Measurements from ENCODE around the gene ASIC2.

Gene ASIC2

DNA sequence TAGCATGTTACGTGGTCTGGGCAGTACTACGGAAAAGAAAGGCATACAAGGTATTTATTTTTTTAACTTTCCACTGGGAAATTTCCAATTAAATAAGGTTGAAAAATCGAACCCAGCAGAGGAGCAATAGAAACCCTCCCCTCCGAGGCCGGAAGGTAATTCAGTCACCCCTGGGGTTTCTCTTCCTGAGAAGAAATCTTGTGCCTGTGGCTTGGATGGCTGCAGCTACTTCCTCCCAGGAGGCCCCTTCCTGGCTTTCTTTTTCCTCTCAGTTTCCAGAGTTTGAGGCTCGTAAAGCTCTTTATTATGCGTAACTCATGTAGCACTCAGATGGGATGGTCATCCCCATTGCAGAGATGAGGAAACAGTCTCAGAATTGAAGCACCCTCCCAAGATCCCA is 140.3 kb downstream of the ASIC2 start:
- DNase-seq, result no peak

DNA sequence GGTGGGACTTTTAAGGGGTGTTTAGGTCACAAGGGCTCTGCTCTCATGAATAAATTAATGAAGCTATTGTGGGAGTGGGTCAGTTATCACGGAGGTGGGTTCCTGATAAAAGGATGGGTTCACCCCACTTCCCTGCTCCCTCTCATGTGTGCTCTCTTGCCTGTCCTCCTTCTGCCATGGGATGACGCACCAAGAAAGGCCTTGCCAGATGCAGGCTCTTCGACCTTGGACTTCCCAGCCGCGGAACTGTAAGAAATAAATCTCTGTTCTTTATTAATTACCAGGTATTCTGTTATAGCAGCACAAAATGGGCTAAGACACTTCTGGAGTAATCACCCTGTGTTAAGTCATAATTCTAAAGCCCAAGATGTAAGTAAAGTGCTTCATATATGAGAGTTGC is 141.5 kb downstream of the ASIC2 start:
- no peak for DNase-seq

DNA sequence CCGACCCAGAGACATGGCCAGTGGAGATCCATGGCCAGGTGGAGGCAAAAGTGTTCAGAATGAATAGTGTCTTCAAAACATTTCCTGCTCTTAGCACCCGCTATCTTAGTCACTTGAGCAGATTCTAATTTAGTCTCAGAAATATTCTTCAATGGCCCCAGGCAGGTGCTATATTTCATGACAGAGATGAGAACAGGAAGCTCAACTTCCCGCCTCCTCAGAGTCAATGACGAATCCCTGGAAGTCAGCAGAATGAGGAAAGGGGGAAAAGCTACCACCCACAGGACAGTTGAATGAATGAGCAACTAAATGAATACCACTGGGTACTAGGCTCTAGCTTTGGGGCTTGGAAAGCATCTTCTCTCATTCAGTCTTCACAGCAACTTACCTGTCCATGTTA is 147.2 kb downstream of the ASIC2 start:
- DNase-seq, result no peak

DNA sequence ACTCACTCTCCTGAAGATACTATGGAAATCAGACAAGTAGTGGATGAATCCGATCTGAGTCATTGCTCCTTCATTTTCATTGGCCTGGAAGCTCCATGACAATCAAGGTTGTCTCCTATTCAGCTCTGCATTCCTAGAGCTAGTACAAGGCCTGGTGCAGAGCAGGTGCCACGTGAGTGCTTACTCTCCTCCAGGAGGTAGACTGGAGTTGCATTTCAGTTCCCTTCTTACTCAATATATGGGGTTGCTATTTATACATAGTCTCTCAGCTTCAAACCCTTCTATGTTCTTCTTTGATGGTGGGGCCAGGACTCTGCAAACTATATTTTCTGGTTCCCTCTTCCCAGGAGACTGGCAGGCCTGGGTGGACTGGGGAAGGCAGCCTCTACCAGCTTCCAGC is 148.3 kb downstream of the ASIC2 start:
- no peak for DNase-seq

DNA sequence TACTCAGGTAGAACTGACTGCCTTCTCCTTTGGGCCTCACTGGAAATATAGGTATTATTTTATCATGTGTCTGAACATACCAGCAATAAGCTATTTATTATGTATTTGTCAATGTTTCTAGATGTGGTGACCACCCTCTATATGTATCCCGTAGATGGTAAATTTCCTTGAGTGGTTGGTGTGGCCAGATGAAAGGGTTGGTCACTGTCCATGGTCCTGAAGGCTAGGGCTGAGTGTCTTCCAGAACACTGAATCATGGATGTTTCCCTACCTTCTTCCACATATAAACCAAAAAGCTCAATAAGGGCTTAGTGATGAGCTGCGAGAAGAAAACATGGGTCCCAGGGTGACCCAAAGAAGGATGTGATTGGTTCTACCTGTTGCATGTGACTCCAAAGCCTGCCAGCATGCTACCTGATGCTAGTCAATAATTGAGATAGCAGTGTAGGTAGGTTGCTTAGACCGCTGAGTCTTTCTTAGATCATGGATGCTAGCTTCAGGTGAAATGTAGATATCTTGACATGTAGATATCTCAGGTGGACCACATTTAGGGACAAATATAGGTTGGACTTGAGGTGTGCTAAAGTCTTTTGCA is 150.3 kb downstream of the ASIC2 start:
- DNase-seq, result no peak

DNA sequence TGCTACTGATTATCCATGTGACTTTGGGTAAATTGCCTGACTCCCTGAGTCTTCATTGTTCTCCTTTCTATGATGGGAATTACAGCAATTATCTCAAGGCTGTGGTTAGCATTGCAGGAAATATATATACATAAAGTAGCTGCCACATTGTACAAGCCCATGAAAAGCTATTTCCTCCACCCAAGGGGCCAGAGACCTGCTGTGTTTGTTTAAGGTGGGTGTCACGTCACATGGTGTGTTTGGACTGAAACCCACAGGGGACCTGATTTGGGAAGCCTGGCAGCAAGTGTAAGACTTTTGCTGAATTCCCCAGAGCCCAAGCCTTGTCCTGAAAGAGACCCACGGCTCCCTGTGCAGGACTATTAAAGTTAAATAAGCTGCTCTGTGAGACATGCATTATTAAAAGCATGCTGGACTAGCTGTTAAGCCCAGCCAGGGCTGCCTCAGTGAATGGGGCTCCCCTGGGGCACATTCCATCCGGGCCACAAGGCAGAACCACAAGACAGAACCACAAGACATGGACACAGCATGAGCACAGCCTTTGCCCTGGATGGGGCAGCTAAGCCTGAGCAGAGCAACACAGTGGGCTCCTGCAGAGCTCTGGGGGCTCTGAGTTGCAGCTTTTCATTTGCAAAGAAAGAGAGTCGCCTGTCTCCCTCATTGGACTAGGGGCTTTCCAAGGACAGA is 152.5 kb downstream of the ASIC2 start:
- no peak for DNase-seq

DNA sequence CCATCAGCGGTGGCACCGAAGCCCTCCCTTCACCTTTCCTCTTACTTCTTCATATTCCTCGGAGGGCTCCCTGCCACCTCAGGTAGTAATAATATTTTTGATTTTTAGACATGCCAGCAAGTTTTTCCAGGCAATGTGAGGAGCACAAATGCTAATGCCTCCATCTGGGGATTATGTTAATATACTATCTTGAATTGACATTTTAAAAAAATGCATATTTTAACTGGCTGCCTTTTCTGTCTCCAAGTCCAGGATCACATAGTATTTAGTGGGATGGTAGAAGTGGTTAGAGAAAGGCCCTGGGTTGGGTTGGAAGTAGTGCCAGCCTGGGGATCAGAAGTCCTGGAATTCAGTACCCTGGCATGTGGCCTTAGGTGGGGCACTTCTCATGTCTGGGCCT is 154.5 kb downstream of the ASIC2 start:
- no peak for DNase-seq

DNA sequence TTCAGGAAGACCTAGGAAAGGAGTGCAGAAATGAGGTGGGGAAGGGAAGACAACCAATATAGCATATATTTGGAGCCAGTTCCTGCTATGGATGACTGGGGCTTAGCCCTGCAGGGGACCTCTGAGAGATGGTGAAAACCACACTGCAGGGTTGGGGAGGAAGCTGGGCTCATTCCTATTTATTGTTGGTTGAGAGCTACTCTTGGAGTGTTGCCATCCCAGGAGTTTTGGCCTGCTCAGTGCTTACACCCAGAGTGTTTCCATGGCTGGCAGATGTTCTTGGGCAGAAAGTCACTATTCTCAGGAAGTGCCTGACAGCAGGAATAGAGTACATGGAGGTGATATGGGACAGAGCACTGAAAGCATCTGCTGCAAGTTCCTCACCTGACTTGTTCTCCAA is 155.7 kb downstream of the ASIC2 start:
- DNase-seq, result no peak

DNA sequence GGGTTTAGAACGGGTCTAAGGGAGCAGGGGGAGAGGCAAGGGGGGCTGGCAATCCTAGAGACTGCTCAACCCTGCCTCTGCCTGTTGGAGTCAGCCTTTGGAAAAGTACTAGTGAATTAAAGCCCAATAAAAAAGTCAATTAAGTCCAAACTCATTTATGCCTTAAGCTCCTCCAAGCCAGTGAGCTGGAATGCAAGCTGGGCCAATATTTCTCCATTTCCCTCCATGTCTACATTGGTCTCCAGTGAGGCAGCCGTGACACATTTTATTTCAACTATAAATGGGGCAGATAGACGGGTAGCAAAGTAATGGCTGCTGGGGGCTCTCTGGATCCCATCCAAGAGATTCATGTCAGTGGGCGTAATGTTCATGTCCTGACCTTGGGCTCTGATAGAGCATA is 157.4 kb downstream of the ASIC2 start:
- no peak for DNase-seq

DNA sequence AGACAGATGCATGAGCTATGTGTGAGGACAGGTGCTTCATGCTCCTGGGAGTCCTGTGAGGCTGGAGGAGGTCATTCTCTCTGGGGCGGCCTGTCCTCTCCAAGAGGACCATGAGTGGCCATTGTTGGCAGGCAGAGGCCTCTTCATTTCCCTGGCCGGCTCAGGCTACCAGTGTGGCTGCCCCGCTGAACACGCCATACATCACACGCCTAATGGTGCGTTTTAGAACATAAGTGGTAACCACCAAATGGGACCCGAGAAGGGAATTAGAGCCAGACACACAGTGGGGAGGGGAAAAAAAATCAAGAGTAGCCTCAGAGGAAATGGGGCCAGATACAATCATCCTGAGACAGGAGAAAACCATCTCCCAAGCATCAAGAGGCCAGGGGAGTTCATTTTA is 161.5 kb downstream of the ASIC2 start:
- DNase-seq, result no peak

DNA sequence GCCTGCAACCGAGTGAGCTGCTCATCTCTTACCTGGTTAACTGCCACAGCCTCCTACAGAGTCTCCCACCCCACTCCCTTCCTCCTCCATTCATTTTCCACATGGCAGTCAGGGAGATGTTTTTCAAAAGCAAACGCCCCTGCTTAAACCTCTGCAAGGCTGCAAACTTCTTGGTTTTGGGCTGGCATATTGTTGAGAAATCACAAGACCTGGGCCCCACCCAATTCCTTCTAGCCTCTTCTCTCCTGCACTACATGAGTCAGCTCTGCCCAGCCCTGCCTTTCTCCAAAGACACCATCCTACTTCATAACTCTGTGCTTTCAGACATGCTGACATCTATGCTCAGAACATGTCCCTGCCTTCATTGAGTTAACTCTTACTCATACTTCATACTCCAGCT is 165.4 kb downstream of the ASIC2 start:
- no peak for DNase-seq

DNA sequence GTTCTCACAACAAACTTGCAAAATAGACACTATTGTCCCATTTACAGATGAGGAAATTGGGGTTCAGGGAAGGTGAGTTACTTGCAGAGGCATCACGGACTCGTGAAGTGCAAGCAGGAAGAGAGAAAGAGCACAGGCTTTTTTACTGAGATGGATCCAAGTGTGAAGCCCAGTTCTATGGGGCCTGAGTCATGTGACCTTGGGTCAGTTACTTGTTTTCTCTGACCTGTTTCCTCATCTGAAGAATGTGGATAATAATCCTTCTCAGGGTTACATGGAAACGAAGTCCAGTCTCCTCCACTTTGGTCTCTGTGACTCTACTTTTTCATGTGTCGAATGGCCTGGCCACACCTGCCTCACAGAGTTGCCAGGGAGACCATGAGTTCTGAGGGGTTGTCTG is 167.0 kb downstream of the ASIC2 start:
- DNase-seq, result no peak

DNA sequence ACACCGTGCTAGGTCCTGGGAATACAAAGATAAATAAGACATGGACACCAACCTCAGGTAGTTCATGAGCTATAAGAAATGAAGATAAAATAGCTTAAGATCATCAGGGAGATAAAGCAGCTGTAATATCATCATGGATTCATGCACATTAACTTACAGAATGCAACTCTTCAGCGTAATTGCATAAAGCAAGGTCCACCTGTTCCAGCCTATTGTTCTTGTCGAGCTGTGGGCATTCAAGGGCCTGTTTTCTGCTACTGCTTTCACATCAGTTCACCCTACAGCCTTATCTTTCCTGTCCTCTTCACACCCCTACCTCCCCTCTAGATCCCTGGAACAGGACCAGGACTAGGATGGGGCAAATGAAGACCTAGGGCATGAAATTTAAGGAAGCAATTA is 167.5 kb downstream of the ASIC2 start:
- no peak for DNase-seq

DNA sequence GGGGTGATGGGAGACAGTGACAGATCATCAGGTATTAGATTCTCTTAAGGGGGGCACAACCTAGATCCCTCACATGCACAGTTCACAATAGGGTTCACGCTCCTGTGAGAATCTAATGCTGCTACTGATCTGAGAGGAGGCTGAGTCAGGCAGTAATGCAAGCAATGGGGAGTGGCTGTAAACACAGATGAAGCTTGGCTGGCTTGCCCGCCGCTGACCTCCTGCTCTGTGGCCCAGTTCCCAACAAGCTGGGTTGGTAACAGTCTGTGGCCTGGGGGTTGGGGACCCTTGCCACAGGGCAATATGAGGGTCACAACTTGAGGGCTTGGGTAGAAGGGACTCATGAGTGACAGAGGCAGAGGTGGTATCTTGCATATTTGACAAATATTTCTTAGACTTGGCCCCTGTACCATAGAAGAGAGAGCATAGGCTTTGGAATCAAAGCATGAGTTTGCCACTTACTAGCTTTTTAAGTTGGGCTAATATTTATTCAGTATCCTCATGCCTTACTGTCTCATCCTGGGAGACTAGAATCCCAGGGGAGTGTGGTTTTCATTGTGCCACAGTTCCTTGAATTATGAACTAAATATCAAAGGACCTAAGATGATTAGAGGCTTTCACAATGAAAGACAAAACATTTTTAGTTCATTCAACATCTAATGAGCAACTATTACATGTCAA is 168.1 kb downstream of the ASIC2 start:
- no peak for DNase-seq

DNA sequence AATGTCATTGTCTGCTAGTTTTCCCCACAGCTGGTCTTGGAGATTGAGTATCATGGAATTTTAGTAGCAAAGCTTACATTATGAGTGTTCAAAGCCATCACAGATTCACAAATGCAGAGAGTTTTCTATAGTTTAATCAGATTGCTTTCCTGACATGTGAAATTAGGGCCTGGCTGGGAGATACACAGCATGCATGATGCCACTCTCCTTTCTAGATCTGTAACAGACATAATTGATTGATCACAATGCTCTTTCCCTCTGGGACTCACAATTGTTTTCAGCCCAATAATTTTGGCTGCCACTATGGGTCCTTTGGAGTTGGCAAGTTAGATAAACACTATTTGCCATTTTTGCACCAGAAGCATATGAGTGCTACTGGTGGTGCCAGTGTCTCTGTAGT is 168.9 kb downstream of the ASIC2 start:
- no peak for DNase-seq

DNA sequence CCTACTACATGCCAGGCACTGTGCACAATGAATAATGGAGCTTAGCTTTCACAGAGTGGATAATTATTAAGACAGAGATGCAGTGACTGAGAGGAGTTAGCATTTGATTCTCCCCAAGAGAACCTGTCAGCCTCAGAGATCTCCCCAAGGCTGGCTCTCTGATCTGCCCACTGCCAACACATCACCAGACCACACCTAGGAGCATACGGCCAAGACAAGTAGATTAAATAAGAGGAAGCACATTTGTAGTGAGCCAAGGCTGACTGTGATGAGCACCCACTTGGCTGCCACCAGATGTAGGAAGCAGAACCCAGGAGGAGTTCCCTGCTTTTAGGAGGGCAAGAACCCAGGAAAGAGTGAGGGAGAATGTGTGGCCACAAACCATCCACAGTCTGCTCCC is 171.3 kb downstream of the ASIC2 start:
- DNase-seq, result no peak

DNA sequence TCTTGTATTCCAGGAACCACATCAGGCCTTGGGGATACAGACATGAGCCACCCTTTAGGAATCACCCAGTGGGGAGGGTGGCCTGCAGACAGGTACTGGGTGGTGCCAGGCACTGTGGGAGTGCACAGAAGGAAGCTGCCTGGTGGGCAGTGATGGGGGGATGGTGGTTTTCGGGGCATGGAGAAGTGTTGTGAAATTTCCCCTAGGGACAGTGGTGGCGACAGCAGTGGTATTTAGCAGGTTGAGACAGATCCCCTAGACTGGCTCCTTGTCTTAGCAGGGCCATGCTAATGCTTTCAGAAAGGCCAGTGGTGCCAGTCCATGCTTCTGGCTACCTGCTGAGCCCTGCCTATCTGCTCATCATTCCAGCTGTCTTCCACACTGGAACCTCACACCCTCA is 171.8 kb downstream of the ASIC2 start:
- DNase-seq, result no peak

DNA sequence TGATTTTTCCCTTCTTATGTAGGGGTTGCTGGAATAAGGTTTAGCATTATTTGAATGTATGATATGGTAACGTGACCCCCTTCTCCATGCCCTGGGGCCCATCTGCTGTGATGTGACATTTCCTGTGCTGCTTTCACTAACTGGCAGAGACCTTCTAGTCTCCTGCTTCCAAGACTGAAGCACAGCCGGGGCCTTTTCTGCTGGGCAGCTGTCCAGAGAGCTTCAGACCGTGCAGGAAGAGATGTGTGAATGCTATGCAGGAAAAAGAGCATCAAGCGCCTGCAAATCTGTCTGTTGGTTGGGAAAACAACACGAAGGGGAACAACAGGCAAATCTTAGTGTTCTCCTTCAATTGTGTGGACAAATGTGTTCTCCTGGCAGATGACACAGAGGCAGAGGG is 173.0 kb downstream of the ASIC2 start:
- no peak for DNase-seq

DNA sequence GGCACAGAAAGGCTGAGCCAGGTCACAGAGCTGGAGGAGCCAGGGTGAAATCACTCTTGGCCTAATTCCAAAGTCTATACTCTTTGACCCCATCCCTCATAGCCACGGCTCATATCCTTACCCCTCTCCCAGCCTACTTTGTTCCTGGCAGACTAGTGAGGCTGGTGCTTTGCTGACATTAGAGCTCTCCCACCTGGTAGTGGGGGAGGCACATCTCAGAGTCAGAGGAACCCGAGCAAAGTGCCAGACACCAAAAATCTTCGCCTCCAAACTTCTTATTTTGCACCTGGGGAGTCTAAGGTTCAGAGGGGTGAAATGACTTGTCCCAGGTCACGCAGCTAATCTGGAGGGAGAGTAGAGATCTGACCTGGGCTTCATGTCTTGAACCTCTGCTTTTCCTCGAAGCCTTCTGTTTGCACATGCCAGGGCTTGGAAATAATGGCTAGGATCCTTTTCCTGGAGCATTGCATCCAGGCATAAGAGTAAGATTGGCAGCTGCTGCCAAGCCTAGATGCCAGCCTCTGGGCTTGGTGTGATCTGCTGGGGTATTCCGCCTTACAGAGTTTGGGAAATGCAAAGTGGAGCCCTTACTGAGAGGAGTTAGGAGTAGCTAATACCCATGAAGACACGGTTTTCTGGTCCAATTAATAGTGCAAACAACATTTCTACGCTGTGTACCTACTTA is 174.6 kb downstream of the ASIC2 start:
- DNase-seq, result no peak

DNA sequence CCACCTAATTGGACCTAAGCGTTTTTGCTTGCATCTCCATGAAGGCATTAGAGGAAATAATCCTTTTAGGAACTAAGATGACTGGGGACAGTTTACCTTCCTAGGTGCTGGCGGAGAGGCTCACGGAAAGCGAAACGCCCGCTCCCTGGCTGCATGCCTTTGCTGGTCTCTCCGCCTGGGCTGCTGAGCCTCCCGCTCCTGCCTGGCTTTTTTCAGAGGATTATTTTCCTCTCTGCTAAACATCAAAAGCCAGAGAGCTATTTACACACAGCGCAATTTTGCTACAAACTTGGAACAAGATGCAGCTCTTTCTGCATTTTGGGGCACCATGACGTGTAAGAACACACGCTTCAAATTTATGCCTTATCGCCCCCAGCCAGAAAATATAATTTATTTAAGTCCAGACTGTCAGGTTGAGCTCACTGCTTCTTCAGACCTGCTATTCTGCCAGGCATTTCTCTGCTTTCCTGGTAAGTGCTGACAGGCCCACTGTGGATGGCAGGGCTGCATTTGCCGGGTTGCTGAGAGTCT is 177.0 kb downstream of the ASIC2 start:
- no peak for DNase-seq

DNA sequence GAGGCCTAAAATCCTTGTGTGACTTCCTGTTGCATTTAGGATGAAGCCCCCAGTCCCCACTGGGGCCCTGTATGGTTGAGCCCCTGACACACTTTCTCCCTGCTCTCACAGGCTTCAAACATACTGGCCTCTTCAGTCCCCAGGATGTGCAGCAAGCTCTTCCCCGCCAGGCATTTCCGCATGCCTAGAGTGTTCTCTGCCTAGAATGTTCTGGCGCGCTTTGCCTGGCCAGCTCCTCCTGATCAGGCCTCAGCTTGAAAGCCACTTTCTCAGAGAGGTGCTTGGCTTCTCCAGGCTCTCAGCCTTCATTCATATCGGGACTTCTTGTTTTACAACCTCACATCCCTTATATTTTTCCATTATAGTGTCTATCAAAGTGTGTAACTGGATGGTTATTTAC is 177.7 kb downstream of the ASIC2 start:
- no peak for DNase-seq

DNA sequence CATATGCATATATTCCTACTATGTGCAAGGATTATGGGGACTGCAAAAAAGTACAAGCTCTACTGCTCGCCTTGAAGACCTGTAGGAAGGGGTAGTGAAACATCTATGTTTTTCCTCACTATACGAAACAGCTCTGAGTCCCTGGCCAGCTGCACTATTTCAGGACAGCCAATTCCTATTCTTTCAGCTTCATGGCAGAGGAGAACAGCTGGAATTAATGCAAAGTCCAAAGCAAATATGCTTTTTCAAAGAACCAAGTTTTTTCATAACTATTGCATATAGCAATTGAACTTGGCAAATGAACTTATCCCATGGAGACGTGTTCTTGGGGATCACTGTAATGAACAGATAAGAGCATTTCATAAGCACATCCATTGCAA is 179.1 kb downstream of the ASIC2 start:
- DNase-seq, result no peak

DNA sequence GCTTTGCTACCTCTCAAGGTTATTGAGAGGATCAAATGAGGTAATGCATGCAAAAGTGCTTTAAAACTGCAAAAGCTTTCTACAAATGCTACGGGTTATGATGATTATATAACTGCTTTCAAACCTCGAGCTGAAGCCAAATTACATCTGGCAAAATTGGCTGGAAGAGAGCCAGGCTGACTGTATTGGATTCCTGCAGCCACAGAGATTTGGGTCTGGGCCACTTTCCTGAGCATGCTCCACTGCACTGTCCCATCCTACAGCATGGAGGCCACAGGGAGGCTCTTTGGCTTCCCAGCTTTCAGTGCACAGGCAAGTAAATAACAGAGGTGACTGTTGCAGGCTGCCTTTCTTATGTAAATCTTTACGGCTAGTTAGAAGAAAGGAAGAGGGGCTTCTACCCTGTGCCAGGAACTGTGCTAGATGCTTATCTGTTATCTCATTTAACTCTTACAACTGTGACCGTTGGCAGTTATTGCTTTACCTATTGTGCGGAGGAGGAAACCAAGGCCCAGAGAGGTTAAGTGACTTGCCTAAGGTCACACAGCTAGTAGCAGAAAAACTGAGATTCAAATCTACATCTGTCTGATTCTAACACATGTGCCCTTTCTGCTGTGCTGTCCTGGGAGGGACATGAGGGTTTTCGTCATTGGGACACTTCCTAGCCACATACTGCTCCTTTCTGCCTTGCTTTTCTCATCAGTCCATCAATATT is 179.7 kb downstream of the ASIC2 start:
- no peak for DNase-seq

Data from CD4-positive, alpha-beta T cell treated with Interleukin-17A for 1 hour (primary cell).